ENCODE measurements around the gene TAGLN. TPM values are rescaled to one million over a fixed set of nuclear protein-coding genes. Genes with fewer than 3 reads are reported as not detected.

TAGLN gene
- total and polyA plus RNA-seq, 2 of the 8 experiments (the other 6 are each of a cell fraction or from before 2014, with no cell fraction given) = 140 to 300 TPM

GRCh38 chr11:117223741-117224689 is 24.8 kb downstream of the TAGLN start:
- Histone ChIP-seq H3K27me3 (replicated peaks in 1 of 4; ENCODE audit: control insufficient read depth in 3 of 4, extremely low read depth in 1 of 4, insufficient read depth in 3 of 4, low read length in 3 of 4) (no peaks in the 10 kb centered on the region), H3K27ac (ENCODE audit: low read depth, low read length) (no peak overlapping the region), H3K23ac (ENCODE audit: insufficient read length) (no peak overlapping the region), H3K4me2 (ENCODE audit: insufficient read depth in 1 of 2, low read depth in 2 of 2, low read length in 2 of 2) (no peak overlapping the region), H2AK5ac (ENCODE audit: low read depth, low read length) (no peak overlapping the region), H4K5ac (ENCODE audit: insufficient read length, low read depth, low read length) (no peak overlapping the region), H3K9ac (replicated peaks in 1 of 4; ENCODE audit: extremely low read depth in 1 of 4, low read depth in 3 of 4, low read length in 3 of 4) (no peak overlapping the region), H3K14ac (ENCODE audit: insufficient read length) (no peak overlapping the region), H3K4me3 (ENCODE audit: extremely low read depth in 1 of 4, insufficient read depth in 2 of 4, low read depth in 3 of 4, low read length in 4 of 4) (no peak overlapping the region), H2BK12ac (ENCODE audit: low read depth, low read length) (no peak overlapping the region), H3K79me1 (ENCODE audit: low read depth, low read length) (no peaks in the 10 kb centered on the region), H3K23me2 (ENCODE audit: low read depth, low read length) (no peaks in the 10 kb centered on the region), H4K8ac (ENCODE audit: extremely low read depth, insufficient read depth, low read length) (no peak overlapping the region), H3K79me2 (ENCODE audit: control insufficient read depth in 1 of 2, insufficient read depth in 2 of 2, low read length in 2 of 2) (no peaks in the 10 kb centered on the region), H2BK15ac (ENCODE audit: low read length) (no peak overlapping the region), H4K91ac (replicated peaks; ENCODE audit: insufficient read length, low read length) (no peak overlapping the region), H3K18ac (ENCODE audit: extremely low read depth, low read length) (no peak overlapping the region), H3K4me1 (replicated peaks in 1 of 4; ENCODE audit: control insufficient read depth in 3 of 4, insufficient read depth in 4 of 4, low read length in 3 of 4) (no peaks in the 10 kb centered on the region), H2AFZ (ENCODE audit: low read length) (no peak overlapping the region), H3K9me3 (ENCODE audit: insufficient read depth in 2 of 2, low read depth in 1 of 2, low read length in 1 of 2) (no peaks in the 10 kb centered on the region), H3K36me3 (ENCODE audit: control insufficient read depth in 2 of 4, insufficient read depth in 4 of 4, low read length in 3 of 4) (peaks cover 11 to 30% (median 16%) of the 10 kb centered on the region in 4 experiments; a peak in 6 of 8 replicates), H2BK20ac (ENCODE audit: low read length) (no peak overlapping the region), H3K4ac (replicated peaks; ENCODE audit: insufficient read length, low read depth, low read length) (no peak overlapping the region), H4K20me1 (replicated peaks in 1 of 2; ENCODE audit: control insufficient read depth in 1 of 2, insufficient read depth in 2 of 2, low read length in 2 of 2) (peaks cover 2 to 3% of the 10 kb centered on the region in 2 experiments), H3K56ac (replicated peaks; ENCODE audit: insufficient read length, low read depth, low read length) (no peak overlapping the region), H2BK120ac (replicated peaks; ENCODE audit: low read depth, low read length) (no peak overlapping the region), H2BK5ac (ENCODE audit: low read depth, low read length) (no peak overlapping the region)
- ChIA-PET POLR2A (ENCODE audit: partially characterized antibody) (interaction anchor here (0.8 to 2.3 kb wide), 5 partner anchors 10 to 44 kb away, joined by 3 to 6 read pairs (median 4); partner anchors contain the start of gene TAGLN), CTCF (ENCODE audit: partially characterized antibody) (interaction anchor here (0.6 to 25.0 kb wide), 6 partner anchors 7 to 576 kb away, joined by 3 to 449 read pairs (median 48); partner anchors contain the start of genes SIDT2 and TAGLN)
- WGBS, 2 experiments (ENCODE audit: extremely low coverage in 1 of 2, insufficient coverage in 1 of 2, insufficient read length in 1 of 2, insufficient replicate concordance in 2 of 2, low coverage in 1 of 2, low lambda C conversion rate in 2 of 2, missing lambda C conversion rate in 1 of 2) = 86% methylated on average over 17 of the region's 17 CpGs; no CpG with 5 or more reads in 1 of the 2 experiments
- no peak for DNase-seq (ENCODE audit: low read depth in 1 of 2, low spot score in 2 of 2)
- no peak for FAIRE-seq
- TF ChIP-seq RXRA (IDR thresholded peaks at IDR 0.05; ENCODE audit: insufficient read depth, low read depth, low read length) = no peak
- TF ChIP-seq CREB1 (IDR thresholded peaks at IDR 0.05) = no peak
- no peak for TF ChIP-seq BCL11A (IDR thresholded peaks at IDR 0.05; ENCODE audit: low read depth in 2 of 2, low read length in 2 of 2)
- TF ChIP-seq CBX5 (IDR thresholded peaks at IDR 0.05; ENCODE audit: low read depth, low read length) = no peak
- TF ChIP-seq ATF3 (IDR thresholded peaks at IDR 0.05; ENCODE audit: insufficient read depth, low read depth, low read length) = no peak
- no peak for TF ChIP-seq EZH2 (IDR thresholded peaks at IDR 0.05; ENCODE audit: low read depth, low read length, severe bottlenecking)
- no peak for TF ChIP-seq CEBPB (IDR thresholded peaks at IDR 0.05; ENCODE audit: low read depth, low read length)
- no peak for TF ChIP-seq NANOG (IDR thresholded peaks at IDR 0.05; ENCODE audit: insufficient read depth, low read depth, low read length, poor library complexity, severe bottlenecking)
- no peak for TF ChIP-seq TEAD4 (IDR thresholded peaks at IDR 0.05; ENCODE audit: low read depth, low read length)
